Amniotic stem cell (primary cell): ENCODE data around the gene CCND3.

ENCODE experiments used
- DNase-seq: peaks from one replicate; lab custom pipeline; 2025; lab: John Stamatoyannopoulos, UW

CCND3 gene

DNA sequence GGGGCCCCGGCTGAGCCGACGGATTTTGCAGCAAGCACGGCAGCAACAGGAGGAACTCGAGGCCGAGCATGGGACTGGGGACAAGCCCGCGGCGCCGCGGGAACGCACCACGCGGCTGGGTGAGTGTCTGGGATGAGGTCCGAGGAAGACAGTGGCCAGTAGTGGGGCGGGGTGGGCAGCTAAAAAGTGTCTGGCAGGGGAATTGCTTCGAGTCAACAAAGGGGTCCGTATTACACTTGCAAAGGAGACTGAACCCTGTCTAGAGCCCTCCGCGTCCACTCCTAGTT, 20.0 kb downstream of the CCND3 start:
- DNase-seq = no peak

DNA sequence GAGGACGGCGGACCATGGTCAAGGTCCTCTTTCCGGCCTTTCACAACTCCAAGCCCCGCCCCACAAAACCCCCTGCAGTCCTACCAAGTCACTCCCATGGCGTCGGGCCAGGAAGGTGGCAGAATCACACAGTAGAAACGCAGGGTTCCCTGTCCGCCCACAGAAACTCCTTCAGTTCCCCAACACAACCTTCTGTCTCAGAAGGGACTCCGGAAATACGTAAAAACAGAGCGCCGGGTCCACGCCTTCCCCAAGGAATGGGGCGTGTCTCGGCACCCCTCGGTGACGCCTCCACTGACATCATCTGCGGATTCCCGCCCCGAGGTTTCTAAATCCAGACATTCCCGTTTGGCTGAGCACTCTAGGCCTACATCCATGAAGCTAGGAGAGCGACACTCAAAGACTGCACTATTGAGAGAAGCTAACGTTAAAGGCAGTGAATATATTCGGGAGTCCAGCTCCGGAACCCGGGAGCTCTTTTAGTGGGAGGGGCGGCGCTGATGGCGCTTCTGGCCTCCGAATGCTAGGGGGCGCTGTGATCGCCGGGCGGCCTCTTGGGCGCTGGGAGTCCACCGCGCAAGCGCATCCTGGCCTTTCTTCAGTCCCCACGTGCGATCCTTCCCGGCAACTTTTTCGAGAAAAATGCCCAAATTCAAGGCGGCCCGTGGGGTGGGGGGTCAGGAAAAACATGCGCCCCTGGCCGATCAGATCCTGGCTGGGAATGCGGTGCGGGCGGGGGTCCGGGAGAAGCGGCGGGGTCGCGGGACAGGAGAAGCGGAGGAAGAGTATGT, 20.5 kb downstream of the CCND3 start, which contains the start of the genes BYSL and MED20:
Gene BYSL (plus strand): TSS at position 579 of the 791 bp plus-strand sequence. CDS start 64 bp downstream, at position 643.
Gene MED20 (minus strand): TSS at position 219 of the 791 bp plus-strand sequence. CDS start 121 bp downstream, at position 98.
- DNase-seq = peak; percentile 83

DNA sequence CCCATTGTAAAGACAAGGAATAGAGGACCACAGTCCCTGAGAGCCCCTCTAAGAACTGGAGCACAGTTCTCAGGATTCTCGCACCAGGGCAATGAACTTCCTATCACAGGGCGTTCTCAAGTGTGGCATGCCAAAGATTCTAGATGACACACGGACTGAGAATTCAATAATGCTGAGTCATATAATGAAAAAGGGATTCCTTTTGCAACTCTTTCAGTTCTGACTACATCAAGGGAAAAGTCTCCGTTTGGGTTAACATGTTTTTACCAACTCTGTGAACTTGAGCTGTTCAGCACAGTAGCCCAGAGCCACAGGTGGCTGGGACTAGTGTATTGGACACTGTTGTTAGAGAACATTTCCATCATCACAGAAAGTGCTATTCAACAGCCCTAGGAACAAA, 24.1 kb downstream of the CCND3 start:
- DNase-seq = peak; percentile 79

DNA sequence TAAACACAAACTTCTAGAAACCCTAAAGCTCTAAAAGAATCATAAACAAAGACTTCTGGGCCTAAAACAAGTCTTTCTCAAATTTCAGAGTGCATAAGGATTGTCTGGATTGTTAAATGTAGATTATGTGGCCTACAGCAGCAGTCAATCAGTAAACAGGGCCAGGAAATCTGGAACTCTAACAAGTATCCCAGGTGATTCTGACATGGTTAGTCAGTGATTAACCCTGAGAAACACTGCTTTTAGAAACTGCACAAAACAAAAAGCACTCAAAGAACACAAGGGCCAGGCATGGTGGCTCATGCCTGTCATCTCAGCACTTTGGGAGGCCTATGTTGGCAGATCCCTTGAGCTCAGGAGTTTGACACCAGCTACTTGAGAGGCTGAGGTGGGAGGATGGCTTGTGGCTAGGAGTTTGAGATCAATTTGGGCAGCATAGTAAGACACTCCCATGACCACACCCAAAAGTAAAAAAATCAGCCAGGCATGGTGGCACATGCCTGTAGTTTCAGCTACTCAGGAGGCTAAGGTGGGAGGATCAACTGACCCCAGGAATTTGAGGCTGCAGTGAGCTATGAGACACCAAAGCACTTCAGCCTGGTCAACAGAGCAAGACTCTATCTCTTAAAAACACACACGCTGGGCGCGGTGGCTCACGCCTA, 26.6 kb downstream of the CCND3 start:
- no peak for DNase-seq

DNA sequence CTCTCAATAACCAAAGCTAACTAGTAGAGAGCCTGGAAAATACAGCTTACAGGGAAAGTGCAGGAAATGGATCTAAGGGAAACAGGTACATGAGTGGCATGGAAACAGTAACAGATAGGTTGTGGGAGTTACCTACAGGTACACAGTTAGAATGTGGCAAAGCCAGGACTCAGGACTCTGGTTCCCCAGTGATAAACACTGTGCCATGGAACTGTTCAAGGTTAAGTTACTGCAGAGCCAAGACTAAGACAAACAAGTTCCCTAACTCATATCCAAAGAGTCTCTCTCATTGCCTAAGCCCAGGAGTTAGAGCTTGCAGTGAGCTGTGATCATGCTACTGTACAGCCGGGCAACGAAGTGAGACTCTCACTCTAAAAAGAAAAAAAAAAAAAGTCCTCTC, 27.3 kb downstream of the CCND3 start:
- DNase-seq = no peak

DNA sequence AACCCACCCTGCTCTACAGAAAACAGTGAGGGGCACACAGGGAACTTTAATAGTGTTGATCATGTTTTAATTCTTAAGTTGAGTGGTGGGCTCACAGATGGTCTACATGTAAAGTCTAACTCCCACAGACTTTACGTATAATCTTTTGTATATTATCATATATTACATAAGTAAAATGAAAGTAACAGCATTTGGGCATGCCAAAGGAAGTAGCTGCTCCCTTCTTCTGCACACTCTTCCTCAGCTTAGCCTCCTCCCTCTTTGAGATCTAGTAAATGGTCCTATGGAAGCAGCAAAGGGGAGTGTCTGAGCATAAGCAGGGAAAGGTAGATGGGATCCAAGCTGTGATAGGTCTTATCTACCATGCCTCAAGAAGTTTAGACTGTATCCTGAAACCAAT, 31.9 kb downstream of the CCND3 start:
- no peak for DNase-seq

DNA sequence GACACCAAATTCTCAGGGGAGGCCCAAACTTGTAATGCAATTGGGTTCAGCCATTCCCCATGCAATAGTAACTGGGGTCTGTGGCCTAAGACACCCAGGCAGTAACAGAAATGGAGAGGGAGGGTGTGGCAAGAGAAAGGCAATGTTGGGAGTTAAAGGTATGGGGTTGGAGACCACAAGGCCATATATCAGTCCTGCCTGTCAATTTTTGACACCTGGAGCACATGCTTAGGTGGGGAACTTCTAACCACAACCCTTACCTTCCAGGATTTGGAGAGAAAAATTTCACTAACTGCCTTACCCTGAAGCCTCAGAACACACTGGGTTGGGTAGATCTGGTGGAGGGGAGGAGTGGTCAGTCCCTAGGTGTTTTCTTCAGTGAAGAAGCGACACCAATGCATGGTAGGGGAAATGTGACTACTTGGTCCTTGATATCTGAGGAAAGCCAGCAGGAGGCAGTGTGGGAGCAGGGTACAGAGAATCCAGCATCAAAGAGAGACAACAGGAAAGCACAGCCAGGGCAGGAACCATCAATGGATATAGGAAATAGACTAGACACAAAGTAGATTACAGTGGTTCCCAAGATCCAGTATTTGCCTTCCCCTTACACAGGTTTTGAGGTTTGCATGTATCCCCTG, 39.6 kb downstream of the CCND3 start:
- no peak for DNase-seq

DNA sequence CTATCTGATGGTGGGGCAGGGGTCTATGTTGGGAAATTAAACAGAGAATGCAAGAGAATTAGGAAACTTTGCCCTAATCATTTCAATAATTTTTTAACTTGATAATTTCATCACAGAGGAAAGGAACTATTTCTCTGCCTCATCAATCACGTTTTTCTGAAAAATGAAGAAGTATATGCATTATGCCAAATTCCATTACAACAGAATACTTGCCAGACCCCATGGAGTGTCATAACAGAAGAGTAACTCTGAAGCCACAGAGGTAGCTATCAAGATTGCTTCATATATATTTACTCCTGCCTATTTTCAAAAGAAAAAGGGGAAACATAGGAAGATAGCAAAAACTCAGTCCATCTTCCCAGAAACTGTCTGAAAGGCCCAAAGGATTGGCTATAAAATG, 40.7 kb downstream of the CCND3 start:
- no peak for DNase-seq

DNA sequence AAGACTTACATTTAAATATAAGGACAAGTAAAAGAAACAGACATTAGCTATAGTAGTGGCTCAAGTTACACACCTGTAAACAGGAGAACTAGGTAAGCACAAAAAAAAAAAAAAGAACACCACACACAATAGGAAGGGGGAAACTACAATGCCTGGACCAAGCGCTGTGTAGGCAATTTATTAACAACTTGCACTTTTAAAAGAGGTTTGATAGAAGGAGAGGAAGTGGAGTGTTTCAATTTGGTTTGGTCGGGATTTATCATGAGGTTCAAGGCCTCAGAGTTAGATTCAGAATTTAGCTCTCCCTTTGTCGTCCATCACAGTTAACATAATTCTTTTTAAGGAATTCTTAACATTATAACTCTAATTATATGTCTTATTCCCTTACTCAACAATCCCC, 45.3 kb downstream of the CCND3 start:
- DNase-seq = no peak

DNA sequence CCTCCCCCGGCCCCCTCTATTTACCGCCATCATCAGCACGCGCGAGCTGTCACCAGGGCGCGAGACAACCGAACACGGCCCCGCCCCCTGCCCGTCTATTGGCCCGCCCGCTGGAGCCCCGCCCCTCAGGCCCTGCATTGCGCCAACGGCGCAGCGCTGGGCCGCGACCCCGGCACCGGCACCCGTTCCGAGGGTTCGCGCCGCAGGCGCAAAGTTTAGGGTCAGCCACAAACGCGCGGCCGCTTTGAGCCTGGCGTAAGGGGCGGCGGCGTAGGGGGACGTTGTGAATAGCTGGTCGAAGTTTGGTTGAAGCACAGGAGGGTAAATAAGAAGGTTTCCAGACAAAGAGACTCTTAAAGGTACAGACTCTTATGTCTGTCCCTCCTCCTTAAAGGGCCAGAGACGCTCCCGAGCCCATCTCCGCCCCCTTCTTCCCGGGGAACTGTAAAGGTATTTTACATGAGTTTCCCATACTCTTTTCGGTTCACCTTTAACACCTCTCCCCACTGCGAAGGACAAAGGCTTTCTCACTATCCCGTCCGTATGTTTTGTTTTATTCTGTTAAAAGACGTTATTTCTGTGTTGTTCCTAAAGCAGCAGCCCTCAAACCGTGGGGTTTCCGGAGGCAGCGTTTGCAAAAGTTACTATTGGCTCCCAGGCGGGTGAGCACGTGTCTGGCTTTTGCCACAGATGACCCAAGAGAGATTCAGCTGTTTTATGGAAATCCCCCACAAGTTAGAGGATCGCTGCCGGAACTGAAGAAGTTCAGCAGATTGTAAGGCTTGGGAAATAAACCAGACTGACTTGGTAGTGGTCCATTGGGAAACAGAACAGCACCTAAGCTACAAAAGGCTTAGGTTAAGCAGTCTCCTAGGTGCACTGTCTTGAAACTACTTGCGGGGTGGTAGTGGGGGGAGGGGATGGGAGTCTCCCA, 46.0 kb downstream of the CCND3 start, which contains the start of gene USP49:
Gene USP49 (minus strand): TSS at position 76 of the 934 bp plus-strand sequence. CDS start 88,392 bp downstream, outside the sequence.
- peak; percentile 79 for DNase-seq

DNA sequence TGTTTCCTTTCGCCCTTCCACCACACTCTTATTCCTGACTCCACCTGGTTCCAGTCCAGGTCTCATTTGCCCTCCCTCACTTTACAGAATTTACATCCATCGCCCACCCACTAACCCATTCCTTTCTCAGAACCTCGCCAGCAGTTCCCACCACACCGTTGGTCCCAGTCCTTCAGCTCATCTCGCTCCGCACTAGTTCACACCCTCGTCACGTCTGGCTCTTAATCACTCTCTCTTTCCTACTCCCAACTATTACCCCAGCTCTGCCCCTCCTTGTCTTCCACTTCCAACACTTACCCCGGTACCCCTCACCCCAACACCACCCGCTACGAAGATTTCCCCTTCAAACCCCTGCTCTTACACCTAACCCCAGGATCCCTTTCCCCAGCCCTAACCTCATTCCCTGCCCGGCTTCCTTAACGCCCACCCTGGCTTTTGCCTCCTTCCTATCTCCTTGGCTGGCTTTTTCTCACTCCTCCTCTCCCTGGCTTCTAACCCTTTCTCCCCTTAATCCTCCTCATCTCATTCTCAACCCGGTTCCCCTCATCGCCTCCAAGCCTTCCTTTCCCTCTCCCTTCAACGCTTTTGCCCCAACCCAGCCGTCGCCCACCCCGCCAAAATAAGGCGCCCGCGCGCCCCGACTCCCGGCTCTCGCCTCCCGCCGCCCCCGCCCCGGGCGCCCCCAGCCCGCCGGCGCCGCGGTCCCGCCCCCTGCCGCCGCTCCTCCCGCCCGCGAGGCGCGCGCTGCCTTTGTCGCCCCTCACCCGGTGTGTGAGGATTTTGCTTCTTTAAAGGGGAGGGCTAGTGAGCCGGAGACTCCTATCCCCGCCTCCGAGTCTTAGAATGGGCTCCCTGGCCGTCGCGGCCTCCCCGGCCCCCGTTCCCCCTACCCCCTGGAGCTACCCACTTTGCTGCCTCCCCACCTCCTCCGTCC, 47.0 kb downstream of the CCND3 start:
- DNase-seq = no peak

DNA sequence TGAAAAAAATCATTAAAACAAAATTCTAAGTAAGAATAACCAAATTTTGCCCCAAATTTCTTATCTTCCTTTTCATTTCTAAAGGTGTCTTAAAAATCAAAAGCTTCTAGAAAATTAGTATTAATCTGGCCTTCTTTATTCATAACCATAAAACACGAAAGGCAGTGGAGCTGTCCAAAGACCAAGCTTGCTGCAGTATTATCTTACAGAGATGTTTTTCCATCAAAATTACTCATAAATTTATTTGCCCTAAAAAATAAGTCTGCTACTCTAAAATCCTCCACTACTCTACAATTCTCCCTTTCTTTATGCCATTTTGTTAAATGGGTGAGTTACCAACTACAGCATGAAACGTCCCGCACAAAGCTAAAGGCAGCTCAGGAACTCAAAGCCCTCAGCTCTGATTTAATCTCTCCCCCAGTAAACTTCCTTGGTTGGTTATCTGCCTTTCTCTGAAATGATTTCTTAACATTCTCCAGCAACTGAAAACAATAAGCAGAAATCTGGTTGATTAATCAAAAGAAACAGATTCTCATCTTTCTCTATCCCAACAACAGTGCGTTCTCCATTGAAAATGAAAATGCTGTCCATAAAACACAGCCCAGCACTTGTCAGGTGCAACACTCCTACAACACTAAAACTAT, 48.6 kb downstream of the CCND3 start:
- no peak for DNase-seq

DNA sequence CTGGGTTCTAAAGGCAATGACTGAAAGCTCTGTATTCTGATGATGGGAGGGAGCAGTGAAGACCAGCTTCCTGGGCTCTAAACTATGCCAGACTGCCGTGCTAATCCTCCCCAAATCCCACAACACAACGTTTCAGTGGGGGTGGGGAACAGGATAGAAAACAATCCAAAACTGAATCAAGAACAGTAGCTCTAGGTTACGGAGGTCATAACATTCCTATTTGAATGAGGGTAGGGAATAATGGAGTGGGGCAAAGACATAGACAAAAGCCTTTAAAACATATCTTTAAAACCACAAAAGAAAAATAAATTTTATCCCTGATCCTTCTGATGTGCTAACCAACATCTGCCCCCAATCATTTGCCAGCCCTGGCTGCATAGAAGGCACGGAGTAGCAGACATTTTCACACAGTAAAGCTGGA, 54.3 kb downstream of the CCND3 start:
- no peak for DNase-seq

DNA sequence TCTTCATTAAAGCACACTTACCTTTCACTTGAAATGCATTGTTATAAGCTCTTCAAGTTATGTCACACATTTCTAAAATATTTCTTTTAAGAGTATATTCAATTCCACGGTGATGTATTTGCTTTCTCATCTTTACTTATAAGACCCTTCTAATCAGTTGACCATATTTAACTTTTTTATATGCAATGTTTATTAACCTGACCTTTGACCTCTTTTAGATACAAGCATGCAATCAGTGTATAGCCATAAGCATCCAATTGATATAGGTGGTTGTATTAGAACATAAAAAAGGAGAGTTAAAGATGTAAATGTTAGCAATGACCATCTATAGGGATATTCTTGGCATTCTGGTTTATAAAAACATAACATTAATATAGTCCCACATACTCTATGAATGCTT, 55.7 kb downstream of the CCND3 start:
- DNase-seq = no peak

DNA sequence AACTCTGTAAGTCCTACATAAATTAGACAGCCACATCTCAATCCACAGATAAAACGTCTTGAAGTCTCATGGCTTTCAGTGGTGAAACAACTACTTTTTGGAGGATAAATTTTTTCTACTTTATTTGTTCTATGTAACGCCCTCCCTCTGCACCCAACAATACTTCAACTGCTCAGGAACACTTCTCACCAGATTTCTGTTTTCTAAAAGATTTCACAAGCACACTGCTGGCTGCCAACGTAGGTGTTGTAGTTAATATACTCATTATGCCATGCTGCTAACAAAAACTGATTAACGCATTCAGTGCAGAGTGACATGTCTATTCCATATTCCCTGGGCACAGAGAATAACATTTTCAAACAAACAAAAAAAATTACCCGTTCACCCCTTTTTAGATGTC, 56.7 kb downstream of the CCND3 start:
- no peak for DNase-seq
